Activated naive CD8-positive, alpha-beta T cell treated with anti-CD3 and anti-CD28 coated beads for 36 hours (primary cell): ENCODE measurements around the gene SETD2. TPM values are rescaled to one million over a fixed set of nuclear protein-coding genes. Genes with fewer than 3 reads are reported as not detected.
"Not testable (repeated sequence)": the region's sequence is repeated elsewhere in the genome, so short reads cannot be mapped to it uniquely, and the experiment has no call there.

ENCODE experiments used
- DNase-seq: peaks from one replicate; pipeline ENCODE4 v3.0.0; 2021
- H3K27ac Mint-ChIP-seq: one replicate; pipeline ENCODE4 v1.8.0; 2022; ENCODE audit warnings: mild to moderate bottlenecking, moderate library complexity, mixed read lengths
- H3K27me3 Mint-ChIP-seq: one replicate; pipeline ENCODE4 v1.8.0; 2022; ENCODE audit warnings: mild to moderate bottlenecking, mixed read lengths
- H3K36me3 Mint-ChIP-seq: one replicate; pipeline ENCODE4 v1.8.0; 2021; ENCODE audit warnings: mild to moderate bottlenecking, mixed read lengths
- H3K4me1 Mint-ChIP-seq: one replicate; pipeline ENCODE4 v1.8.0; 2021; ENCODE audit warnings: mixed read lengths
- H3K4me3 Mint-ChIP-seq: one replicate; pipeline ENCODE4 v1.8.0; 2022; ENCODE audit warnings: mild to moderate bottlenecking, moderate library complexity, mixed read lengths
- H3K9me3 Mint-ChIP-seq: one replicate; pipeline ENCODE4 v1.8.0; 2022; ENCODE audit warnings: mixed read lengths
- total RNA-seq, 2 experiments: library from RNA; stranded (reverse); gene quantifications; one replicate each; pipeline ENCODE4 v1.2.3, GENCODE V29; 2021

SETD2 gene
- total RNA-seq, 2 experiments from 2014 or later: 33.7 to 35.9 TPM

- H3K4me3 Mint-ChIP-seq: peak overlapping the region; percentile 98
- no peak for DNase-seq
- H3K27ac Mint-ChIP-seq: peak overlapping the region; percentile 99
- H3K36me3 Mint-ChIP-seq: peaks cover 35% of the 10 kb centered on the region
- H3K9me3 Mint-ChIP-seq: peaks cover 1% of the 10 kb centered on the region
- H3K27me3 Mint-ChIP-seq: no peaks in the 10 kb centered on the region
- H3K4me1 Mint-ChIP-seq: peaks cover 61% of the 10 kb centered on the region
Measured at GRCh38 chr3:47161983-47162696, 1.8 kb downstream of the SETD2 start.

- no peak overlapping the region for H3K4me3 Mint-ChIP-seq
- peaks cover 64% of the 10 kb centered on the region for H3K4me1 Mint-ChIP-seq
- H3K27me3 Mint-ChIP-seq: no peaks in the 10 kb centered on the region
- H3K9me3 Mint-ChIP-seq: peaks cover 1% of the 10 kb centered on the region
- no peak overlapping the region for H3K27ac Mint-ChIP-seq
- no peak for DNase-seq
- peaks cover 35% of the 10 kb centered on the region for H3K36me3 Mint-ChIP-seq
Measured at GRCh38 chr3:47159820-47160219, 4.1 kb downstream of the SETD2 start.

- no peaks in the 10 kb centered on the region for H3K27me3 Mint-ChIP-seq
- DNase-seq: no peak
- H3K4me3 Mint-ChIP-seq: no peak overlapping the region
- H3K9me3 Mint-ChIP-seq: peaks cover 1% of the 10 kb centered on the region
- peaks cover 71% of the 10 kb centered on the region for H3K4me1 Mint-ChIP-seq
- peaks cover 37% of the 10 kb centered on the region for H3K36me3 Mint-ChIP-seq
- H3K27ac Mint-ChIP-seq: no peak overlapping the region
Measured at GRCh38 chr3:47158208-47158607, 5.7 kb downstream of the SETD2 start.

GRCh38 chr3:47156396-47156795, 7.5 kb downstream of the SETD2 start:
- no peak for DNase-seq
- Mint-ChIP-seq H3K4me1 (peaks cover 75% of the 10 kb centered on the region), H3K9me3 (peaks cover 1% of the 10 kb centered on the region), H3K27ac (no peak overlapping the region), H3K36me3 (peaks cover 30% of the 10 kb centered on the region), H3K27me3 (no peaks in the 10 kb centered on the region), H3K4me3 (no peak overlapping the region)

GRCh38 chr3:47152578-47152977, 11.3 kb downstream of the SETD2 start:
- Mint-ChIP-seq H3K36me3 (peaks cover 12% of the 10 kb centered on the region), H3K4me1 (peaks cover 61% of the 10 kb centered on the region)

GRCh38 chr3:47151836-47152235, 12.1 kb downstream of the SETD2 start:
- no peak for DNase-seq
- no peaks in the 10 kb centered on the region for H3K27me3 Mint-ChIP-seq
- H3K27ac Mint-ChIP-seq: no peak overlapping the region
- peaks cover 57% of the 10 kb centered on the region for H3K4me1 Mint-ChIP-seq
- H3K36me3 Mint-ChIP-seq: peaks cover 9% of the 10 kb centered on the region
- H3K9me3 Mint-ChIP-seq: no peaks in the 10 kb centered on the region
- H3K4me3 Mint-ChIP-seq: no peak overlapping the region

More at GRCh38 chr3:47152578-47152977, 11.3 kb downstream of the SETD2 start:
- no peak overlapping the region for H3K4me3 Mint-ChIP-seq
- no peak overlapping the region for H3K27ac Mint-ChIP-seq
- H3K9me3 Mint-ChIP-seq: no peaks in the 10 kb centered on the region
- H3K27me3 Mint-ChIP-seq: no peaks in the 10 kb centered on the region
- DNase-seq: no peak

GRCh38 chr3:47149339-47149933, 14.5 kb downstream of the SETD2 start:
- peaks cover 7% of the 10 kb centered on the region for H3K36me3 Mint-ChIP-seq
- no peaks in the 10 kb centered on the region for H3K9me3 Mint-ChIP-seq
- H3K27me3 Mint-ChIP-seq: no peaks in the 10 kb centered on the region
- no peak overlapping the region for H3K27ac Mint-ChIP-seq
- peaks cover 47% of the 10 kb centered on the region for H3K4me1 Mint-ChIP-seq
- H3K4me3 Mint-ChIP-seq: no peak overlapping the region
- DNase-seq: no peak

GRCh38 chr3:47145272-47145671, 18.6 kb downstream of the SETD2 start:
- Mint-ChIP-seq H3K4me1 (peaks cover 47% of the 10 kb centered on the region), H3K36me3 (peaks cover 2% of the 10 kb centered on the region), H3K27me3 (no peaks in the 10 kb centered on the region), H3K4me3 (no peak overlapping the region), H3K27ac (no peak overlapping the region), H3K9me3 (no peaks in the 10 kb centered on the region)
- no peak for DNase-seq

- H3K27ac Mint-ChIP-seq: no peak overlapping the region
- peaks cover 2% of the 10 kb centered on the region for H3K9me3 Mint-ChIP-seq
- H3K4me1 Mint-ChIP-seq: peaks cover 38% of the 10 kb centered on the region
- no peak for DNase-seq
- peaks cover 6% of the 10 kb centered on the region for H3K36me3 Mint-ChIP-seq
- H3K27me3 Mint-ChIP-seq: no peaks in the 10 kb centered on the region
- no peak overlapping the region for H3K4me3 Mint-ChIP-seq
Measured at GRCh38 chr3:47143068-47143467, 20.8 kb downstream of the SETD2 start.

- H3K4me1 Mint-ChIP-seq: peaks cover 38% of the 10 kb centered on the region
- not testable (repeated sequence) for DNase-seq, H3K9me3 Mint-ChIP-seq, H3K36me3 Mint-ChIP-seq, H3K27ac Mint-ChIP-seq, H3K27me3 Mint-ChIP-seq, H3K4me3 Mint-ChIP-seq
Measured at GRCh38 chr3:47142536-47142935, 21.4 kb downstream of the SETD2 start.

- H3K27me3 Mint-ChIP-seq, H3K27ac Mint-ChIP-seq, DNase-seq, H3K4me3 Mint-ChIP-seq, H3K9me3 Mint-ChIP-seq: not testable (repeated sequence)
- peaks cover 13% of the 10 kb centered on the region for H3K36me3 Mint-ChIP-seq
- peaks cover 45% of the 10 kb centered on the region for H3K4me1 Mint-ChIP-seq
Measured at GRCh38 chr3:47140973-47141461, 22.9 kb downstream of the SETD2 start.

- H3K27me3 Mint-ChIP-seq, H3K4me3 Mint-ChIP-seq: not testable (repeated sequence)
- peaks cover 47% of the 10 kb centered on the region for H3K4me1 Mint-ChIP-seq
Measured at GRCh38 chr3:47140553-47140952, 23.4 kb downstream of the SETD2 start.

GRCh38 chr3:47134311-47134710, 29.6 kb downstream of the SETD2 start:
- Mint-ChIP-seq H3K27ac (no peak overlapping the region), H3K4me1 (peaks cover 47% of the 10 kb centered on the region), H3K36me3 (peaks cover 18% of the 10 kb centered on the region), H3K4me3 (no peak overlapping the region), H3K9me3 (peaks cover 2% of the 10 kb centered on the region), H3K27me3 (no peaks in the 10 kb centered on the region)
- DNase-seq: no peak

More at GRCh38 chr3:47140553-47140952, 23.4 kb downstream of the SETD2 start:
- H3K27ac Mint-ChIP-seq, H3K9me3 Mint-ChIP-seq, DNase-seq: not testable (repeated sequence)
- H3K36me3 Mint-ChIP-seq: peaks cover 16% of the 10 kb centered on the region

- Mint-ChIP-seq H3K36me3 (peaks cover 16% of the 10 kb centered on the region), H3K27me3 (no peaks in the 10 kb centered on the region), H3K9me3 (no peaks in the 10 kb centered on the region), H3K4me3 (no peak overlapping the region), H3K27ac (no peak overlapping the region), H3K4me1 (peaks cover 49% of the 10 kb centered on the region)
- DNase-seq: no peak
Measured at GRCh38 chr3:47133641-47134040, 30.3 kb downstream of the SETD2 start.

GRCh38 chr3:47130557-47130956, 33.4 kb downstream of the SETD2 start:
- Mint-ChIP-seq H3K36me3 (peaks cover 18% of the 10 kb centered on the region), H3K9me3 (no peaks in the 10 kb centered on the region), H3K27me3 (no peaks in the 10 kb centered on the region), H3K4me1 (peaks cover 43% of the 10 kb centered on the region), H3K4me3 (no peak overlapping the region), H3K27ac (no peak overlapping the region)
- no peak for DNase-seq

- Mint-ChIP-seq H3K27me3 (no peaks in the 10 kb centered on the region), H3K4me3 (no peak overlapping the region), H3K4me1 (peaks cover 31% of the 10 kb centered on the region), H3K36me3 (peaks cover 31% of the 10 kb centered on the region), H3K9me3 (no peaks in the 10 kb centered on the region), H3K27ac (peak overlapping the region; percentile 23)
- DNase-seq: no peak
Measured at GRCh38 chr3:47128137-47128536, 35.8 kb downstream of the SETD2 start.
